Measurements from ENCODE around the gene UIMC1. TPM values are rescaled to one million over a fixed set of nuclear protein-coding genes. Genes with fewer than 3 reads are reported as not detected.

UIMC1 gene
- total RNA-seq, 1 experiment from 2014 or later, result 96.3 TPM

DNA sequence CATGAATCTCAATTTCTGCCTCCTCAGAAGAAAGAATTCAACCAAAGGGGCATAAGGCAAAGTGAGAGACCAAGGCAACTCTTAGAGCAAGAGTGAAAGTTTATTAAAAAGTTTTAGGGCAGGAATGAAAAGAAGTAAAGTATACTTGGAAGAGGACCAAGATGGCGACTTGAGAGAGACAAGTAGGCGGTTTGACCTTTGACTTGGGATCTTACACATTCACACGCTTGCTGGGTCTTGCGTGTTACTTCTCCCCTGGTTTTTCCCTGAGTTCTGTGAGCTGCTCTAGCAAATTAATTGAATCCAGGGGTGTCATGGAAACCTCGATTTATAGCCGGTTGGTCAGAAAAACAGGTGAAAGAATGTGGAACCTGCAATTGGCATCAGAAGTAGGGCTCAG is 22.9 kb upstream of the UIMC1 start:
- DNase-seq (ENCODE audit: unreplicated experiment), result no peak
- CTCF ChIA-PET, result interaction anchor here (0.7 to 0.9 kb wide), 2 partner anchors 32 to 46 kb away, joined by 3 read pairs; no protein-coding TSS in a partner anchor
- intact Hi-C loops (cut with micrococcal nuclease), result no loop called here
- TF ChIP-seq, protein P1, sequence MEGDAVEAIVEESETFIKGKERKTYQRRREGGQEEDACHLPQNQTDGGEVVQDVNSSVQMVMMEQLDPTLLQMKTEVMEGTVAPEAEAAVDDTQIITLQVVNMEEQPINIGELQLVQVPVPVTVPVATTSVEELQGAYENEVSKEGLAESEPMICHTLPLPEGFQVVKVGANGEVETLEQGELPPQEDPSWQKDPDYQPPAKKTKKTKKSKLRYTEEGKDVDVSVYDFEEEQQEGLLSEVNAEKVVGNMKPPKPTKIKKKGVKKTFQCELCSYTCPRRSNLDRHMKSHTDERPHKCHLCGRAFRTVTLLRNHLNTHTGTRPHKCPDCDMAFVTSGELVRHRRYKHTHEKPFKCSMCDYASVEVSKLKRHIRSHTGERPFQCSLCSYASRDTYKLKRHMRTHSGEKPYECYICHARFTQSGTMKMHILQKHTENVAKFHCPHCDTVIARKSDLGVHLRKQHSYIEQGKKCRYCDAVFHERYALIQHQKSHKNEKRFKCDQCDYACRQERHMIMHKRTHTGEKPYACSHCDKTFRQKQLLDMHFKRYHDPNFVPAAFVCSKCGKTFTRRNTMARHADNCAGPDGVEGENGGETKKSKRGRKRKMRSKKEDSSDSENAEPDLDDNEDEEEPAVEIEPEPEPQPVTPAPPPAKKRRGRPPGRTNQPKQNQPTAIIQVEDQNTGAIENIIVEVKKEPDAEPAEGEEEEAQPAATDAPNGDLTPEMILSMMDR (IDR thresholded peaks at IDR 0.05; ENCODE audit: unreplicated experiment), result no peak
- POLR2A ChIA-PET, result interaction anchor here (3.1 kb wide), 1 partner anchor 9 kb away, joined by 8 read pairs; no protein-coding TSS in a partner anchor
- Mint-ChIP-seq H3K9me3 (ENCODE audit: unreplicated experiment) (peaks cover 9% of the 10 kb centered on the region), H3K27me3 (ENCODE audit: insufficient read depth, unreplicated experiment) (no peaks in the 10 kb centered on the region), H3K4me1 (ENCODE audit: insufficient read depth, unreplicated experiment) (peaks cover 19% of the 10 kb centered on the region), H3K36me3 (ENCODE audit: insufficient read depth, unreplicated experiment) (peaks cover 38% of the 10 kb centered on the region), H3K4me3 (ENCODE audit: unreplicated experiment) (no peak overlapping the region), H3K27ac (ENCODE audit: low read depth, unreplicated experiment) (no peak overlapping the region)
- BruUV-seq (replicated peaks), result no TSS peak

- peaks cover 9% of the 10 kb centered on the region for H3K9me3 Mint-ChIP-seq (ENCODE audit: unreplicated experiment)
- DNase-seq (ENCODE audit: unreplicated experiment), result no peak
- H3K27ac Mint-ChIP-seq (ENCODE audit: low read depth, unreplicated experiment), result no peak overlapping the region
- BruUV-seq (replicated peaks), result no TSS peak
- intact Hi-C loops (cut with micrococcal nuclease), result no loop called here
- ChIA-PET POLR2A (interaction anchor here (0.9 to 1.4 kb wide), 3 partner anchors 8 to 579 kb away, joined by 3 to 5 read pairs (median 3); partner anchors contain the start of gene FAF2), CTCF (interaction anchor here (0.6 to 1.8 kb wide), 4 partner anchors 50 to 367 kb away, joined by 3 to 6 read pairs (median 3); partner anchors contain the start of gene FGFR4)
- H3K27me3 Mint-ChIP-seq (ENCODE audit: insufficient read depth, unreplicated experiment), result no peaks in the 10 kb centered on the region
- H3K36me3 Mint-ChIP-seq (ENCODE audit: insufficient read depth, unreplicated experiment), result peaks cover 36% of the 10 kb centered on the region
- TF ChIP-seq, protein P1 (IDR thresholded peaks at IDR 0.05; ENCODE audit: unreplicated experiment), result no peak
- no peak overlapping the region for H3K4me3 Mint-ChIP-seq (ENCODE audit: unreplicated experiment)
- peaks cover 22% of the 10 kb centered on the region for H3K4me1 Mint-ChIP-seq (ENCODE audit: insufficient read depth, unreplicated experiment)
Measured at GRCh38 chr5:177027665-177028064, 21.1 kb upstream of the UIMC1 start.

GRCh38 chr5:177025101-177025601 is 18.6 kb upstream of the UIMC1 start:
- H3K27me3 Mint-ChIP-seq (ENCODE audit: insufficient read depth, unreplicated experiment), result no peaks in the 10 kb centered on the region
- BruUV-seq (replicated peaks), result no TSS peak
- TF ChIP-seq, protein P1 (IDR thresholded peaks at IDR 0.05; ENCODE audit: unreplicated experiment), result no peak
- ChIA-PET CTCF (interaction anchor here (1.7 kb wide), 1 partner anchor 364 kb away, joined by 5 read pairs; no protein-coding TSS in a partner anchor), POLR2A (interaction anchor here (1.5 to 7.1 kb wide), 2 partner anchors 16 to 17 kb away, joined by 3 to 136 read pairs; partner anchors contain the start of gene UIMC1)
- H3K4me1 Mint-ChIP-seq (ENCODE audit: insufficient read depth, unreplicated experiment), result peaks cover 29% of the 10 kb centered on the region
- H3K4me3 Mint-ChIP-seq (ENCODE audit: unreplicated experiment), result peak overlapping the region; percentile 11
- no peaks in the 10 kb centered on the region for H3K9me3 Mint-ChIP-seq (ENCODE audit: unreplicated experiment)
- intact Hi-C loops (cut with micrococcal nuclease), result no loop called here
- peaks cover 40% of the 10 kb centered on the region for H3K36me3 Mint-ChIP-seq (ENCODE audit: insufficient read depth, unreplicated experiment)
- peak; percentile 56 for DNase-seq (ENCODE audit: unreplicated experiment)
- peak overlapping the region; percentile 12 for H3K27ac Mint-ChIP-seq (ENCODE audit: low read depth, unreplicated experiment)

GRCh38 chr5:177024559-177024958 is 18.0 kb upstream of the UIMC1 start:
- ChIA-PET CTCF (interaction anchor here (1.7 kb wide), 1 partner anchor 364 kb away, joined by 5 read pairs; no protein-coding TSS in a partner anchor), POLR2A (interaction anchor here (1.5 to 7.1 kb wide), 2 partner anchors 17 kb away, joined by 3 to 136 read pairs; partner anchors contain the start of gene UIMC1)
- no peaks in the 10 kb centered on the region for H3K9me3 Mint-ChIP-seq (ENCODE audit: unreplicated experiment)
- DNase-seq (ENCODE audit: unreplicated experiment), result no peak
- peak overlapping the region; percentile 11 for H3K4me3 Mint-ChIP-seq (ENCODE audit: unreplicated experiment)
- no peaks in the 10 kb centered on the region for H3K27me3 Mint-ChIP-seq (ENCODE audit: insufficient read depth, unreplicated experiment)
- H3K36me3 Mint-ChIP-seq (ENCODE audit: insufficient read depth, unreplicated experiment), result peaks cover 43% of the 10 kb centered on the region
- BruUV-seq (replicated peaks), result no TSS peak
- peaks cover 29% of the 10 kb centered on the region for H3K4me1 Mint-ChIP-seq (ENCODE audit: insufficient read depth, unreplicated experiment)
- TF ChIP-seq, protein P1 (IDR thresholded peaks at IDR 0.05; ENCODE audit: unreplicated experiment), result no peak
- peak overlapping the region; percentile 12 for H3K27ac Mint-ChIP-seq (ENCODE audit: low read depth, unreplicated experiment)
- intact Hi-C loops (cut with micrococcal nuclease), result no loop called here

All from MCF 10A (cell line).